GM23338 (cell line): ENCODE results near the gene NUP98.

Experiments used
- CREB1 ChIP-seq: fragments of 250-450 bp; sonication (Bioruptor Pico); IDR thresholded peaks from 2 replicates; pipeline ENCODE4 v1.5.0; 2020; ENCODE audit warnings: low read depth, mild to moderate bottlenecking, moderate library complexity
- ETS1 ChIP-seq: IDR thresholded peaks from 2 replicates; pipeline ENCODE4 v1.6.1; 2016; ENCODE audit warnings: antibody characterized with exemption
- EZH2 ChIP-seq: fragments of 200-600 bp; sonication (generic); IDR thresholded peaks from one replicate; pipeline ENCODE4 v1.8.0; 2017; ENCODE audit warnings: antibody characterized with exemption, mild to moderate bottlenecking, low read depth; ENCODE audit not compliant: unreplicated experiment
- EZH2phosphoT487 ChIP-seq: fragments of 200-600 bp; sonication (generic); IDR thresholded peaks from one replicate; pipeline ENCODE4 v1.8.1; 2018; ENCODE audit warnings: antibody characterized with exemption; ENCODE audit not compliant: unreplicated experiment
- JUNB ChIP-seq: IDR thresholded peaks from one replicate; pipeline ENCODE4 v1.6.1; 2016; ENCODE audit warnings: antibody characterized with exemption; ENCODE audit not compliant: unreplicated experiment
- NANOG ChIP-seq: IDR thresholded peaks from 2 replicates; pipeline ENCODE4 v1.6.1; 2016; ENCODE audit warnings: antibody characterized with exemption, borderline replicate concordance
- POLR2AphosphoS5 ChIP-seq: IDR thresholded peaks from 2 replicates; pipeline ENCODE4 v1.6.1; 2016; ENCODE audit warnings: antibody characterized with exemption, low read depth
- STAT1 ChIP-seq: IDR thresholded peaks from one replicate; pipeline ENCODE4 v1.6.1; 2016; ENCODE audit warnings: antibody characterized with exemption; ENCODE audit not compliant: unreplicated experiment
- ZNF114 ChIP-seq: fragments of 250-450 bp; sonication (Bioruptor Pico); IDR thresholded peaks from 2 replicates; pipeline ENCODE4 v1.5.0; 2020; ENCODE audit warnings: mild to moderate bottlenecking, moderate library complexity
- ZNF331 ChIP-seq: fragments of 250-450 bp; sonication (Bioruptor Pico); IDR thresholded peaks from 2 replicates; pipeline ENCODE4 v1.5.0; 2020; ENCODE audit warnings: low read depth, mild to moderate bottlenecking, moderate library complexity
- TF ChIP-seq, protein P1 (sequence below), 2 experiments: fragments of 200-600 bp in 1 of 2; sonication (generic) in 1 of 2; conservative IDR thresholded peaks; 2 replicates each; pipeline versions ENCODE4 v1.5.1 to v1.6.1; 2016 to 2017; ENCODE audit warnings: antibody characterized with exemption in 2 of 2, low read depth in 2 of 2, mild to moderate bottlenecking in 2 of 2, moderate library complexity in 1 of 2
- TF ChIP-seq, protein P2 (sequence below): IDR thresholded peaks from one replicate; pipeline ENCODE4 v1.6.1; 2018; ENCODE audit warnings: antibody characterized with exemption; ENCODE audit not compliant: unreplicated experiment

DNA sequence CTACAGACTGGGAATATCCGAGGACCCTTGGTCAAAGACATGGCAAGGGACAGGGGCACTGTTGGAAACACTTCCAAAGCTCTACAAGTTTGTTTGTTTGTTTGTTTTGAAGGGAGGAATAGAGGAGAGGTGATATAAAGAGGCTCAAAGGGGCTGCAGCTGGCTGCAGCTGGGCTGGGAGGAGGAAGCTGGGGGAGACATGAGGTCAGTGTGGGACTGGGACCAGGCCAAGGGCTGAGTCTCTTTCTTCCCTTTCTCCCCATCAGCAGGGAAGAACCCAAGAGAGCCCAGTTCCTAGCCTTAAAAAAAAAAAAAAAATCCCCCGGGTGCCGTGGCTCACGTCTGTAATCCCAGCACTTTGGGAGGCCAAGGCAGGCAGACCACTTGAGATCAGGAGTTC lies 38.4 kb upstream of the NUP98 start:
- TF ChIP-seq, protein P1, sequence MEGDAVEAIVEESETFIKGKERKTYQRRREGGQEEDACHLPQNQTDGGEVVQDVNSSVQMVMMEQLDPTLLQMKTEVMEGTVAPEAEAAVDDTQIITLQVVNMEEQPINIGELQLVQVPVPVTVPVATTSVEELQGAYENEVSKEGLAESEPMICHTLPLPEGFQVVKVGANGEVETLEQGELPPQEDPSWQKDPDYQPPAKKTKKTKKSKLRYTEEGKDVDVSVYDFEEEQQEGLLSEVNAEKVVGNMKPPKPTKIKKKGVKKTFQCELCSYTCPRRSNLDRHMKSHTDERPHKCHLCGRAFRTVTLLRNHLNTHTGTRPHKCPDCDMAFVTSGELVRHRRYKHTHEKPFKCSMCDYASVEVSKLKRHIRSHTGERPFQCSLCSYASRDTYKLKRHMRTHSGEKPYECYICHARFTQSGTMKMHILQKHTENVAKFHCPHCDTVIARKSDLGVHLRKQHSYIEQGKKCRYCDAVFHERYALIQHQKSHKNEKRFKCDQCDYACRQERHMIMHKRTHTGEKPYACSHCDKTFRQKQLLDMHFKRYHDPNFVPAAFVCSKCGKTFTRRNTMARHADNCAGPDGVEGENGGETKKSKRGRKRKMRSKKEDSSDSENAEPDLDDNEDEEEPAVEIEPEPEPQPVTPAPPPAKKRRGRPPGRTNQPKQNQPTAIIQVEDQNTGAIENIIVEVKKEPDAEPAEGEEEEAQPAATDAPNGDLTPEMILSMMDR (conservative IDR thresholded peaks at IDR 0.05; ENCODE audit: low read depth in 2 of 2): no peak
- no peak for TF ChIP-seq EZH2phosphoT487
- TF ChIP-seq, protein P2, sequence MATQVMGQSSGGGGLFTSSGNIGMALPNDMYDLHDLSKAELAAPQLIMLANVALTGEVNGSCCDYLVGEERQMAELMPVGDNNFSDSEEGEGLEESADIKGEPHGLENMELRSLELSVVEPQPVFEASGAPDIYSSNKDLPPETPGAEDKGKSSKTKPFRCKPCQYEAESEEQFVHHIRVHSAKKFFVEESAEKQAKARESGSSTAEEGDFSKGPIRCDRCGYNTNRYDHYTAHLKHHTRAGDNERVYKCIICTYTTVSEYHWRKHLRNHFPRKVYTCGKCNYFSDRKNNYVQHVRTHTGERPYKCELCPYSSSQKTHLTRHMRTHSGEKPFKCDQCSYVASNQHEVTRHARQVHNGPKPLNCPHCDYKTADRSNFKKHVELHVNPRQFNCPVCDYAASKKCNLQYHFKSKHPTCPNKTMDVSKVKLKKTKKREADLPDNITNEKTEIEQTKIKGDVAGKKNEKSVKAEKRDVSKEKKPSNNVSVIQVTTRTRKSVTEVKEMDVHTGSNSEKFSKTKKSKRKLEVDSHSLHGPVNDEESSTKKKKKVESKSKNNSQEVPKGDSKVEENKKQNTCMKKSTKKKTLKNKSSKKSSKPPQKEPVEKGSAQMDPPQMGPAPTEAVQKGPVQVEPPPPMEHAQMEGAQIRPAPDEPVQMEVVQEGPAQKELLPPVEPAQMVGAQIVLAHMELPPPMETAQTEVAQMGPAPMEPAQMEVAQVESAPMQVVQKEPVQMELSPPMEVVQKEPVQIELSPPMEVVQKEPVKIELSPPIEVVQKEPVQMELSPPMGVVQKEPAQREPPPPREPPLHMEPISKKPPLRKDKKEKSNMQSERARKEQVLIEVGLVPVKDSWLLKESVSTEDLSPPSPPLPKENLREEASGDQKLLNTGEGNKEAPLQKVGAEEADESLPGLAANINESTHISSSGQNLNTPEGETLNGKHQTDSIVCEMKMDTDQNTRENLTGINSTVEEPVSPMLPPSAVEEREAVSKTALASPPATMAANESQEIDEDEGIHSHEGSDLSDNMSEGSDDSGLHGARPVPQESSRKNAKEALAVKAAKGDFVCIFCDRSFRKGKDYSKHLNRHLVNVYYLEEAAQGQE: no peak
- no peak for TF ChIP-seq EZH2
- no peak for TF ChIP-seq ZNF331 (CRISPR knock-in tag)
- no peak for TF ChIP-seq CREB1 (CRISPR knock-in tag)
- TF ChIP-seq JUNB: no peak
- no peak for TF ChIP-seq POLR2AphosphoS5
- no peak for TF ChIP-seq ETS1
- no peak for TF ChIP-seq NANOG
- no peak for TF ChIP-seq ZNF114
- TF ChIP-seq STAT1: no peak
